ENCODE data around the gene AMDHD2.

- no peak for TF ChIP-seq CTCF (conservative IDR thresholded peaks at IDR 0.05; ENCODE audit: low read length)
- TF ChIP-seq EZH2phosphoT487 (IDR thresholded peaks at IDR 0.05; ENCODE audit: borderline replicate concordance, low read depth, low read length): no peak
These were observed 23.7 kb upstream of the AMDHD2 start for GRCh38 chr16:2496223-2497115.
